SK-N-SH treated with all-trans-retinoic acid at 6 μM for 48 hours (cell line): ENCODE data around the gene PIGW.

Experiments
- ATAC-seq: fragments of 200-7000 bp; cut with Tn5 transposase; 3 replicates; pipeline ENCODE4 v1.9.1; 2020; ENCODE audit warnings: mild to moderate bottlenecking, moderate library complexity
- ARNTL ChIP-seq: fragments of 450-650 bp; formaldehyde crosslinking; IDR thresholded peaks from 2 replicates; pipeline ENCODE4 v1.5.0; 2020; ENCODE audit warnings: low read depth, mild to moderate bottlenecking, moderate library complexity, borderline replicate concordance
- BACH2 ChIP-seq: fragments of 250-450 bp; sonication (Bioruptor Pico); IDR thresholded peaks from 2 replicates; pipeline ENCODE4 v1.9.0; 2021; ENCODE audit warnings: mild to moderate bottlenecking, borderline replicate concordance
- CREB5 ChIP-seq: fragments of 250-450 bp; sonication (Bioruptor Pico); IDR thresholded peaks from 2 replicates; pipeline ENCODE4 v1.5.1; 2020; ENCODE audit warnings: low read depth, mild to moderate bottlenecking, moderate library complexity
- CSDC2 ChIP-seq: fragments of 250-450 bp; sonication (Bioruptor Pico); IDR thresholded peaks from 2 replicates; pipeline ENCODE4 v1.5.0; 2020; ENCODE audit warnings: mild to moderate bottlenecking, moderate library complexity
- CSRNP3 ChIP-seq: fragments of 250-450 bp; sonication (Bioruptor Pico); IDR thresholded peaks from 2 replicates; pipeline ENCODE4 v1.5.1; 2021; ENCODE audit warnings: mild to moderate bottlenecking, moderate library complexity
- ESRRG ChIP-seq: fragments of 250-450 bp; sonication (Bioruptor Pico); IDR thresholded peaks from 2 replicates; pipeline ENCODE4 v1.6.1; 2021; ENCODE audit warnings: mild to moderate bottlenecking
- GLIS3 ChIP-seq: fragments of 250-450 bp; sonication (Bioruptor Pico); IDR thresholded peaks from 2 replicates; pipeline ENCODE4 v1.5.0; 2020; ENCODE audit warnings: mild to moderate bottlenecking, moderate library complexity
- ISL1 ChIP-seq: fragments of 250-450 bp; sonication (Bioruptor Pico); IDR thresholded peaks from 2 replicates; pipeline ENCODE4 v2.1.2; 2022; ENCODE audit warnings: mild to moderate bottlenecking, moderate library complexity
- OSR1 ChIP-seq: fragments of 250-450 bp; sonication (Bioruptor Pico); IDR thresholded peaks from 2 replicates; pipeline ENCODE4 v1.8.0; 2022; ENCODE audit warnings: moderate library complexity, mild to moderate bottlenecking, inconsistent platforms
- PATZ1 ChIP-seq: fragments of 250-450 bp; sonication (Bioruptor Pico); IDR thresholded peaks from 2 replicates; pipeline ENCODE4 v1.8.0; 2020; ENCODE audit warnings: mild to moderate bottlenecking, moderate library complexity, borderline replicate concordance
- POU6F1 ChIP-seq: fragments of 250-450 bp; sonication (Bioruptor Pico); IDR thresholded peaks from 2 replicates; pipeline ENCODE4 v1.8.0; 2021; ENCODE audit warnings: low read depth, mild to moderate bottlenecking, moderate library complexity, borderline replicate concordance
- PPARA ChIP-seq: fragments of 250-450 bp; sonication (Bioruptor Pico); IDR thresholded peaks from 2 replicates; pipeline ENCODE4 v1.5.0; 2020; ENCODE audit warnings: mild to moderate bottlenecking, borderline replicate concordance
- RARB ChIP-seq: fragments of 250-450 bp; sonication (Bioruptor Pico); IDR thresholded peaks from 2 replicates; pipeline ENCODE4 v1.8.0; 2021; ENCODE audit warnings: mild to moderate bottlenecking, moderate library complexity
- SNAI2 ChIP-seq: fragments of 250-450 bp; sonication (Bioruptor Pico); IDR thresholded peaks from 2 replicates; pipeline ENCODE4 v1.5.0; 2020; ENCODE audit warnings: mild to moderate bottlenecking, moderate library complexity
- TCF4 ChIP-seq: fragments of 250-450 bp; sonication (Bioruptor Pico); IDR thresholded peaks from 2 replicates; pipeline ENCODE4 v1.8.0; 2021; ENCODE audit warnings: mild to moderate bottlenecking, moderate library complexity, borderline replicate concordance
- TOX ChIP-seq: fragments of 250-450 bp; sonication (Bioruptor Pico); IDR thresholded peaks from 2 replicates; pipeline ENCODE4 v1.8.0; 2021; ENCODE audit warnings: mild to moderate bottlenecking, moderate library complexity, borderline replicate concordance
- TSHZ2 ChIP-seq: fragments of 250-450 bp; sonication (Bioruptor Pico); IDR thresholded peaks from 2 replicates; pipeline ENCODE4 v1.5.0; 2020; ENCODE audit warnings: mild to moderate bottlenecking, moderate library complexity
- ZFP3 ChIP-seq: fragments of 250-450 bp; sonication (Bioruptor Pico); IDR thresholded peaks from 2 replicates; pipeline ENCODE4 v1.5.0; 2020; ENCODE audit warnings: mild to moderate bottlenecking, moderate library complexity
- ZFP30 ChIP-seq: fragments of 450-650 bp; formaldehyde crosslinking; IDR thresholded peaks from 2 replicates; pipeline ENCODE4 v1.5.0; 2022; ENCODE audit warnings: mild to moderate bottlenecking, moderate library complexity
- ZNF565 ChIP-seq: fragments of 450-650 bp; formaldehyde crosslinking; conservative IDR thresholded peaks from 2 replicates; pipeline ENCODE4 v1.5.0; 2020; ENCODE audit warnings: low read depth, mild to moderate bottlenecking, moderate library complexity
- ZNF70 ChIP-seq: fragments of 450-650 bp; formaldehyde crosslinking; IDR thresholded peaks from 2 replicates; pipeline ENCODE4 v1.5.0; 2020; ENCODE audit warnings: mild to moderate bottlenecking, moderate library complexity
- ZNF8 ChIP-seq: fragments of 450-650 bp; formaldehyde crosslinking; IDR thresholded peaks from 2 replicates; pipeline ENCODE4 v1.5.0; 2020; ENCODE audit warnings: mild to moderate bottlenecking, moderate library complexity

The PIGW gene

GRCh38 chr17:36511216-36511615 lies 23.6 kb upstream of the PIGW start:
- TF ChIP-seq TSHZ2 (CRISPR knock-in tag): no peak
- TF ChIP-seq GLIS3: no peak
- TF ChIP-seq, all 23 proteins: peak for 0
- no peak for ATAC-seq

GRCh38 chr17:36512641-36513040 lies 22.1 kb upstream of the PIGW start:
- ATAC-seq: no peak
- TF ChIP-seq ZNF70 (CRISPR knock-in tag) (no peak), ZNF565 (CRISPR knock-in tag) (no peak), CSRNP3 (CRISPR knock-in tag) (no peak), CSDC2 (CRISPR knock-in tag) (no peak), ZFP30 (CRISPR knock-in tag) (no peak), OSR1 (no peak), SNAI2 (CRISPR knock-in tag) (no peak), TOX (CRISPR knock-in tag) (no peak), ZFP3 (CRISPR knock-in tag) (no peak), TCF4 (CRISPR knock-in tag) (no peak)

GRCh38 chr17:36514856-36515255 lies 19.9 kb upstream of the PIGW start:
- no peak for TF ChIP-seq ZFP30 (CRISPR knock-in tag)
- no peak for TF ChIP-seq PATZ1 (CRISPR knock-in tag)
- TF ChIP-seq ARNTL (CRISPR knock-in tag): no peak
- no peak for TF ChIP-seq TSHZ2 (CRISPR knock-in tag)
- no peak for TF ChIP-seq ZNF8 (CRISPR knock-in tag)
- TF ChIP-seq RARB: no peak
- TF ChIP-seq ESRRG (CRISPR knock-in tag): no peak
- TF ChIP-seq CSDC2 (CRISPR knock-in tag): no peak
- TF ChIP-seq POU6F1 (CRISPR knock-in tag): no peak
- TF ChIP-seq GLIS3: no peak
- ATAC-seq: no peak

GRCh38 chr17:36515837-36516236 lies 18.9 kb upstream of the PIGW start:
- no peak for ATAC-seq
- TF ChIP-seq CREB5 (no peak), PPARA (CRISPR knock-in tag) (no peak), CSDC2 (CRISPR knock-in tag) (no peak), ISL1 (CRISPR knock-in tag) (no peak), TOX (CRISPR knock-in tag) (no peak), ZNF8 (CRISPR knock-in tag) (no peak), ZFP3 (CRISPR knock-in tag) (no peak), BACH2 (CRISPR knock-in tag) (no peak), ZNF70 (CRISPR knock-in tag) (no peak), CSRNP3 (CRISPR knock-in tag) (no peak)
